H1 (cell line): ENCODE results near the gene SLC25A21. TPM values are rescaled to one million over a fixed set of nuclear protein-coding genes. Genes with fewer than 3 reads are reported as not detected.

Experiments used
- polyA plus RNA-seq, 7 experiments: library from polyadenylated mRNA; depleted of rRNA in 3 of 7; stranded (reverse) in 5 of 7; unstranded in 2 of 7; fragments of >200 nt in 5 of 7; fragments of 200-250 nt in 2 of 7; gene quantifications; 1 replicate in 5 of 7; 2 replicates in 1 of 7; 4 replicates in 1 of 7; pipeline versions ENCODE4 v1.2.1 to v1.2.3, GENCODE V29; 2011 to 2013; ENCODE audit warnings: missing spikeins in 2 of 7, mixed read lengths in 2 of 7
- total RNA-seq: library from RNA; stranded (reverse); fragmentation: NEBNext Ultra II Directional; extraction: Animal tissue kit (Norgen Biotek cat#: 25700); gene quantifications from 2 replicates; pipeline ENCODE4 v1.2.1, GENCODE V29; 2021
- TF ChIP-seq, protein P1 (sequence below): fragments of 300-600 bp; sonication (generic); IDR thresholded peaks from 2 replicates; pipeline ENCODE4 v1.7.1; 2012; ENCODE audit warnings: low read length, moderate library complexity, mild to moderate bottlenecking, inconsistent platforms; ENCODE audit not compliant: insufficient replicate concordance

SLC25A21 gene
- total and polyA plus RNA-seq, 2 of the 8 experiments (the other 6 are each of a cell fraction or from before 2014, with no cell fraction given): 6.9 to 15.7 TPM

DNA sequence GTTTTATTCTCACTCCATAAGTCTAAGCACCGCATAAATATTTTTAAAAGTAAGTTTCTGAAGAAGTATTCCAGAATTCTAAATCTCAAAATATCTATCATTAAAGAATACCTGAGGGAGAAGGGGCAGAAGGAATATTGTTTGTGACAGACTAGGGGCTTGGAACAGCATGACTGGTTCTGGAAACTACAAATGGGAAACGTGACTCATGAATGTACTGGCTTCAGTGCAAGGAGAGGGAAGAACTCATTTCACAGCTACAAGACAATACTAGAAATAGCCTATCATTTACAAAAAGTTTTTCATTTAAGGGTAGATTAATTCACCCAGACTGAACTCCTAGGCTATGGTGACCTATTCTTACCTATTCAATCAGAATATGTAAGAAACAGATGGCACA lies 121.3 kb downstream of the SLC25A21 start (continued):
- TF ChIP-seq, protein P1, sequence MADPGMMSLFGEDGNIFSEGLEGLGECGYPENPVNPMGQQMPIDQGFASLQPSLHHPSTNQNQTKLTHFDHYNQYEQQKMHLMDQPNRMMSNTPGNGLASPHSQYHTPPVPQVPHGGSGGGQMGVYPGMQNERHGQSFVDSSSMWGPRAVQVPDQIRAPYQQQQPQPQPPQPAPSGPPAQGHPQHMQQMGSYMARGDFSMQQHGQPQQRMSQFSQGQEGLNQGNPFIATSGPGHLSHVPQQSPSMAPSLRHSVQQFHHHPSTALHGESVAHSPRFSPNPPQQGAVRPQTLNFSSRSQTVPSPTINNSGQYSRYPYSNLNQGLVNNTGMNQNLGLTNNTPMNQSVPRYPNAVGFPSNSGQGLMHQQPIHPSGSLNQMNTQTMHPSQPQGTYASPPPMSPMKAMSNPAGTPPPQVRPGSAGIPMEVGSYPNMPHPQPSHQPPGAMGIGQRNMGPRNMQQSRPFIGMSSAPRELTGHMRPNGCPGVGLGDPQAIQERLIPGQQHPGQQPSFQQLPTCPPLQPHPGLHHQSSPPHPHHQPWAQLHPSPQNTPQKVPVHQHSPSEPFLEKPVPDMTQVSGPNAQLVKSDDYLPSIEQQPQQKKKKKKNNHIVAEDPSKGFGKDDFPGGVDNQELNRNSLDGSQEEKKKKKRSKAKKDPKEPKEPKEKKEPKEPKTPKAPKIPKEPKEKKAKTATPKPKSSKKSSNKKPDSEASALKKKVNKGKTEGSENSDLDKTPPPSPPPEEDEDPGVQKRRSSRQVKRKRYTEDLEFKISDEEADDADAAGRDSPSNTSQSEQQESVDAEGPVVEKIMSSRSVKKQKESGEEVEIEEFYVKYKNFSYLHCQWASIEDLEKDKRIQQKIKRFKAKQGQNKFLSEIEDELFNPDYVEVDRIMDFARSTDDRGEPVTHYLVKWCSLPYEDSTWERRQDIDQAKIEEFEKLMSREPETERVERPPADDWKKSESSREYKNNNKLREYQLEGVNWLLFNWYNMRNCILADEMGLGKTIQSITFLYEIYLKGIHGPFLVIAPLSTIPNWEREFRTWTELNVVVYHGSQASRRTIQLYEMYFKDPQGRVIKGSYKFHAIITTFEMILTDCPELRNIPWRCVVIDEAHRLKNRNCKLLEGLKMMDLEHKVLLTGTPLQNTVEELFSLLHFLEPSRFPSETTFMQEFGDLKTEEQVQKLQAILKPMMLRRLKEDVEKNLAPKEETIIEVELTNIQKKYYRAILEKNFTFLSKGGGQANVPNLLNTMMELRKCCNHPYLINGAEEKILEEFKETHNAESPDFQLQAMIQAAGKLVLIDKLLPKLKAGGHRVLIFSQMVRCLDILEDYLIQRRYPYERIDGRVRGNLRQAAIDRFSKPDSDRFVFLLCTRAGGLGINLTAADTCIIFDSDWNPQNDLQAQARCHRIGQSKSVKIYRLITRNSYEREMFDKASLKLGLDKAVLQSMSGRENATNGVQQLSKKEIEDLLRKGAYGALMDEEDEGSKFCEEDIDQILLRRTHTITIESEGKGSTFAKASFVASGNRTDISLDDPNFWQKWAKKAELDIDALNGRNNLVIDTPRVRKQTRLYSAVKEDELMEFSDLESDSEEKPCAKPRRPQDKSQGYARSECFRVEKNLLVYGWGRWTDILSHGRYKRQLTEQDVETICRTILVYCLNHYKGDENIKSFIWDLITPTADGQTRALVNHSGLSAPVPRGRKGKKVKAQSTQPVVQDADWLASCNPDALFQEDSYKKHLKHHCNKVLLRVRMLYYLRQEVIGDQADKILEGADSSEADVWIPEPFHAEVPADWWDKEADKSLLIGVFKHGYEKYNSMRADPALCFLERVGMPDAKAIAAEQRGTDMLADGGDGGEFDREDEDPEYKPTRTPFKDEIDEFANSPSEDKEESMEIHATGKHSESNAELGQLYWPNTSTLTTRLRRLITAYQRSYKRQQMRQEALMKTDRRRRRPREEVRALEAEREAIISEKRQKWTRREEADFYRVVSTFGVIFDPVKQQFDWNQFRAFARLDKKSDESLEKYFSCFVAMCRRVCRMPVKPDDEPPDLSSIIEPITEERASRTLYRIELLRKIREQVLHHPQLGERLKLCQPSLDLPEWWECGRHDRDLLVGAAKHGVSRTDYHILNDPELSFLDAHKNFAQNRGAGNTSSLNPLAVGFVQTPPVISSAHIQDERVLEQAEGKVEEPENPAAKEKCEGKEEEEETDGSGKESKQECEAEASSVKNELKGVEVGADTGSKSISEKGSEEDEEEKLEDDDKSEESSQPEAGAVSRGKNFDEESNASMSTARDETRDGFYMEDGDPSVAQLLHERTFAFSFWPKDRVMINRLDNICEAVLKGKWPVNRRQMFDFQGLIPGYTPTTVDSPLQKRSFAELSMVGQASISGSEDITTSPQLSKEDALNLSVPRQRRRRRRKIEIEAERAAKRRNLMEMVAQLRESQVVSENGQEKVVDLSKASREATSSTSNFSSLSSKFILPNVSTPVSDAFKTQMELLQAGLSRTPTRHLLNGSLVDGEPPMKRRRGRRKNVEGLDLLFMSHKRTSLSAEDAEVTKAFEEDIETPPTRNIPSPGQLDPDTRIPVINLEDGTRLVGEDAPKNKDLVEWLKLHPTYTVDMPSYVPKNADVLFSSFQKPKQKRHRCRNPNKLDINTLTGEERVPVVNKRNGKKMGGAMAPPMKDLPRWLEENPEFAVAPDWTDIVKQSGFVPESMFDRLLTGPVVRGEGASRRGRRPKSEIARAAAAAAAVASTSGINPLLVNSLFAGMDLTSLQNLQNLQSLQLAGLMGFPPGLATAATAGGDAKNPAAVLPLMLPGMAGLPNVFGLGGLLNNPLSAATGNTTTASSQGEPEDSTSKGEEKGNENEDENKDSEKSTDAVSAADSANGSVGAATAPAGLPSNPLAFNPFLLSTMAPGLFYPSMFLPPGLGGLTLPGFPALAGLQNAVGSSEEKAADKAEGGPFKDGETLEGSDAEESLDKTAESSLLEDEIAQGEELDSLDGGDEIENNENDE: no peak
